Thoracic aorta (tissue), 2 donors: ENCODE measurements around the gene TSTD1. TPM values are rescaled to one million over a fixed set of nuclear protein-coding genes. Genes with fewer than 3 reads are reported as not detected.

ENCODE experiments used
- ATAC-seq: fragments of 150-250 bp; one replicate; pipeline ENCODE4 v1.8.0; 2017; ENCODE audit warnings: low read depth; ENCODE audit not compliant: insufficient number of reproducible peaks, low FRiP score
- DNase-seq: peaks from one replicate; pipeline ENCODE4 v3.0.0-alpha.2; 2020; ENCODE audit warnings: low spot score
- H3K27ac ChIP-seq, 2 donors: fragments of 200-600 bp; sonication (generic); 1 replicate in 1 of 2; 2 replicates in 1 of 2; pipeline ENCODE4 v1.5.1; 2016; ENCODE audit warnings: mild to moderate bottlenecking in 2 of 2, moderate library complexity in 2 of 2
- H3K27me3 ChIP-seq: fragments of 200-600 bp; sonication (generic); replicated peaks from 2 replicates; pipeline ENCODE4 v1.6.0; 2016; ENCODE audit warnings: mild to moderate bottlenecking; ENCODE audit not compliant: insufficient read depth
- H3K36me3 ChIP-seq: fragments of 200-600 bp; sonication (generic); one replicate; pipeline ENCODE4 v1.5.1; 2016
- H3K4me1 ChIP-seq, 2 donors: fragments of 200-600 bp; sonication (generic); 1 replicate in 1 of 2; 2 replicates in 1 of 2; pipeline versions ENCODE4 v1.5.1 to v1.6.0; 2016; ENCODE audit warnings: low read depth in 2 of 2, mild to moderate bottlenecking in 1 of 2; ENCODE audit not compliant: control insufficient read depth in 1 of 2
- H3K4me3 ChIP-seq: fragments of 200-600 bp; sonication (generic); 2 replicates; pipeline ENCODE4 v1.5.1; 2016; ENCODE audit warnings: mild to moderate bottlenecking
- H3K9me3 ChIP-seq: fragments of 200-600 bp; sonication (generic); 2 replicates; pipeline ENCODE4 v1.5.1; 2016
- CTCF ChIP-seq: fragments of 200-600 bp; sonication (generic); IDR thresholded peaks from one replicate; pipeline ENCODE4 v1.5.1; 2019; ENCODE audit warnings: antibody characterized with exemption
- total RNA-seq, 2 donors: library from RNA; depleted of rRNA; stranded (reverse); fragments of >200 nt; gene quantifications; one replicate each; pipeline versions ENCODE4 v1.1.0 to v1.2.3, GENCODE V29; 2016

TSTD1 gene
- total RNA-seq, 2 donors from 2014 or later, result 19.9 to 34.2 TPM

DNA sequence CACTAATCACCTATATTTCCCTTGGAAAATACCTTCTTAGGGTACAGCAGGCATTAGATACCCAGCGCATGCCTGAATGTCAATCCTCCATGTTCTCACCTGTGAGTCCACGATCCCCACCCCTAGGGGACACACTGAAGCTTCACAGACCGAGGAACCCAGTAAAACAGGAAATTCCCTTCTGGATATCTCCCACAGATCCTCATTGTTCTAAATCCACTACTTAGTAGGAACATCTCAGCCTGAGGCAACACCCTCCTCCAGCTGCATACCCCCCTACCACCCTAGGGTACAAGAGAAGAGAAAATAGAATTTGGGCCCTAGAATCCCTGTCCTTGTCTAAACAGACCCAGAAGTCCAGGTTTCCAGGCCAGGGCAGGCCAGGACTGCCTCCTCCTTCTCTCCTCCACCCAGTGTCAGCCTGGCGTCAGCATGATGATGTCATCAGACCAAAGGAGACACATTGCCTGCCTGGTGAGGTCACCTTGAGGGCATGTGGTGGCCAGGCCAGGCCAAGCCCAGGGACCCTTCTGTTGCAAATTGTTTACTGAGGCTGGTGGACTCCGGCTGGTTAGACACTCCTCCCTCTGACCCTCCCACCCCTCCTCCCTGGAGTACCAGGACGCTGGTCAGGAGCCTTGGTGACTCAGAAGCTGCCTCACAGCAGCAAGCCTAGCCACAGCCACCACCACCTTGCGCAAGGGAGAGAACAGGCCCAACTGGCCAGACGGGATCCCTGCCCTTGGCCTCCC is 44.4 kb upstream of the TSTD1 start:
- no peak for TF ChIP-seq CTCF
- no peaks in the 10 kb centered on the region for H3K27me3 ChIP-seq
- no peak overlapping the region for H3K4me3 ChIP-seq
- H3K36me3 ChIP-seq, result no peaks in the 10 kb centered on the region
- no peaks in the 10 kb centered on the region for H3K4me1 ChIP-seq
- H3K9me3 ChIP-seq, result no peaks in the 10 kb centered on the region
- peak; percentile 35 for DNase-seq
- no peak overlapping the region for H3K27ac ChIP-seq
- ATAC-seq, result peak; percentile 30

- ATAC-seq, result no peak
- TF ChIP-seq CTCF, result no peak
- Histone ChIP-seq H3K27me3 (no peaks in the 10 kb centered on the region), H3K4me3 (no peak overlapping the region), H3K4me1 (no peaks in the 10 kb centered on the region), H3K36me3 (no peaks in the 10 kb centered on the region), H3K9me3 (no peaks in the 10 kb centered on the region), H3K27ac (no peak overlapping the region)
- DNase-seq, result no peak
Measured at GRCh38 chr1:161082483-161082882, 43.7 kb upstream of the TSTD1 start.

- no peak for ATAC-seq
- H3K36me3 ChIP-seq, result no peaks in the 10 kb centered on the region
Measured at GRCh38 chr1:161081519-161081918, 42.8 kb upstream of the TSTD1 start.

DNA sequence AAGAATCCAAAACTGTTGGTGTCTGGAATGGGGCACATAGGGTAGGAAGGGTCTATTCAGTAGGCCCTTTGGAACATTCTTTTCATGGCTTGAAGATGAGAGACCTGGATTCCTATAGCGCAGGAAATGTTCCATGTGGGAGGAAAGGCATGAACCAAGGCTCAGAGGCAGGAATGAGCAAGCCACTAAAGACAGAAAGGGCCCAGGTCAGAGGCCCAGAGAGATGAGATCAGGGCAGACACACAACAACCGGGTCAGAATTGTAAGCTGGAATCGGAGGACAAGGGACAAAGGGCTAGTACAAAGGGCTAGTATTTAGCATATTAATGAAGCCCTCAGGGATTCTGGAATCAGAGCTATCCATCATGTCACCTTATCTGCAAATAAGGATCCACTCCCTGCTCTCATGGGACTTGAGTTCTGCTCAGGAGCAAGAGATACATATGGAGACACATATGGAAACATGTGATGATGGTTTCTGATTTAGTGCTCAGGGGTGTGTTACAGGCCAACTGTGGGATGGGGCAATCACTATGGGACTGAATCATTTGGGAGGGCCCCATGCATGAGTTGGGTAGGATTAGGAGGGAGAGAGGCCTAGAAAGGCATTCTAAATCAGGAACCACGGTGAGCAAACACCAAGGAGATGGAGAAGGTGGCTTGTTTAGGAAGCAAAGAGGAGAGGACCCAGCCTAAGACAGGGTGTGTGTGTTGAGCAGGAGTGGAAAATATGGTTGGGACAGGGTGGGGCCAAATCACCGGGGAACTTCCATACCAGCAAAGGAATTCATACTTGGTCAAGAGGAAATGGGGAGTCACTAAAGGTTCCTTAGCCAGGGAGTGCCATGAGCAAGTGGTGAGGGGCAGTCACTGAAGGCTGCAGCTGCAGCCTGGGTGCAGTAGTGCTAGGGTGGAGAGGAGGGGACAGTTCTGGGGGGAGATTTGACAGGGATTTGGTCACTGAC is 42.0 kb upstream of the TSTD1 start:
- no peak for TF ChIP-seq CTCF
- Histone ChIP-seq H3K27ac (no peak overlapping the region), H3K4me1 (no peaks in the 10 kb centered on the region), H3K27me3 (no peaks in the 10 kb centered on the region), H3K36me3 (no peaks in the 10 kb centered on the region), H3K4me3 (no peak overlapping the region), H3K9me3 (no peaks in the 10 kb centered on the region)
- DNase-seq (no peak), ATAC-seq (no peak)

More at GRCh38 chr1:161081519-161081918, 42.8 kb upstream of the TSTD1 start:
- Histone ChIP-seq H3K27ac (no peak overlapping the region), H3K4me3 (no peak overlapping the region), H3K27me3 (no peaks in the 10 kb centered on the region), H3K4me1 (no peaks in the 10 kb centered on the region), H3K9me3 (no peaks in the 10 kb centered on the region)
- no peak for TF ChIP-seq CTCF
- DNase-seq, result no peak

DNA sequence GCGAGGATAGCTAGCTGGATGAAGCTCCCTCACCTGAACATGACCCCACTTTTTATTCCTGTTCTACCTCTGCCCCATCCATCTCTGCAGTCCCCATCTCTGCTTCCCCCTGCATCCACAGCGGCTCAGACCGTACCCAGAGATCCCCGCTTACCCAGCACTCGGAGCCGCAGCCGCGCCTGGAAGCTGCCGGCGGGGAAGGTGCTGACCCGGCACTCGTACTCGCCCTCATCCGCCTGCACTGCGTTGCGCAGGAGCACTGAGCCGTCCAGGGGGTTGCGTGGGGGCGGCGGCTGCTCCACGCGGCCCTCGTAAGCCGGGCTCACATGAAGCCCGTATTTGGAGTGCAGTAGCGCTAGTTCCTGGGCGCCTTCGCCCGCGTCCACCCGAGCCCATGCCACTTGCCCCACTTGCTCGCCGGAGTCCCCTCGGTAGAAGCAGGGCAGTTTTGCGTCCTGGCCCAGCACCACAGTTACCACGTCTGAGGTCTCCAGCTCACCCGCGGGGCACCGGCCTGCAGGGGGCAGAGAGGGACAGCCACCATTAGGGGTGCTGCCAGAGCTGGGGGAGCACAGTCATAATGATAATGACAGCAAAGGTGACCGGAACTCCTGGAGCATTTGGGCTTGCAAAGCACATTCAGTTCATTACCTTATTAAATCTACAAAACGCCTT is 40.8 kb upstream of the TSTD1 start:
- Histone ChIP-seq H3K4me1 (no peaks in the 10 kb centered on the region), H3K27me3 (no peaks in the 10 kb centered on the region), H3K27ac (no peak overlapping the region), H3K4me3 (no peak overlapping the region), H3K36me3 (no peaks in the 10 kb centered on the region), H3K9me3 (no peaks in the 10 kb centered on the region)
- no peak for DNase-seq
- TF ChIP-seq CTCF, result no peak
- no peak for ATAC-seq
